Esophagus muscularis mucosa (tissue), 4 donors: ENCODE data around the gene DOCK4.

Experiments
- CTCF ChIP-seq, 3 experiments: fragments of 200-600 bp in 2 of 3; fragments of 450-650 bp in 1 of 3; sonication (generic) in 2 of 3; IDR thresholded peaks; one replicate each; pipeline ENCODE4 v1.5.1; 2017 to 2019; ENCODE audit warnings: antibody characterized with exemption in 3 of 3, mild to moderate bottlenecking in 2 of 3, moderate library complexity in 1 of 3
- EP300 ChIP-seq: sonication (generic); formaldehyde crosslinking; IDR thresholded peaks from one replicate; pipeline ENCODE4 v1.6.1; 2017; ENCODE audit warnings: antibody characterized with exemption
- POLR2A ChIP-seq: fragments of 450-650 bp; IDR thresholded peaks from one replicate; pipeline ENCODE4 v1.6.1; 2017; ENCODE audit warnings: antibody characterized with exemption, moderate library complexity, mild to moderate bottlenecking, low read depth
- POLR2AphosphoS5 ChIP-seq, 2 donors: sonication (generic); formaldehyde crosslinking; IDR thresholded peaks; one replicate each; pipeline ENCODE4 v1.6.1; 2017; ENCODE audit warnings: antibody characterized with exemption in 2 of 2

- no peak for TF ChIP-seq CTCF (IDR thresholded peaks at IDR 0.05)
- no peak for TF ChIP-seq EP300
- no peak for TF ChIP-seq POLR2A
- TF ChIP-seq POLR2AphosphoS5 (IDR thresholded peaks at IDR 0.05): no peak
Measured at GRCh38 chr7:112061051-112061450, 145.1 kb downstream of the DOCK4 start.
